SH-SY5Y (cell line): ENCODE measurements around the gene PIGS.

Experiments
- GATA2 ChIP-seq: IDR thresholded peaks from 2 replicates; pipeline ENCODE4 v1.6.1; 2011; ENCODE audit warnings: mild to moderate bottlenecking, low read depth, low read length
- GATA3 ChIP-seq: IDR thresholded peaks from 2 replicates; pipeline ENCODE4 v1.6.1; 2011; ENCODE audit warnings: low read depth, mild to moderate bottlenecking, low read length, moderate library complexity

PIGS gene

GRCh38 chr17:28592260-28592659 lies 20.9 kb upstream of the PIGS start:
- TF ChIP-seq GATA2 (no peak), GATA3 (no peak)

GRCh38 chr17:28585851-28586250 lies 14.5 kb upstream of the PIGS start:
- TF ChIP-seq GATA3 (no peak), GATA2 (no peak)

- TF ChIP-seq GATA2 (no peak), GATA3 (no peak)
Observed at GRCh38 chr17:28584434-28584833, 13.1 kb upstream of the PIGS start.

GRCh38 chr17:28582513-28582912 lies 11.2 kb upstream of the PIGS start:
- TF ChIP-seq GATA2: no peak
- TF ChIP-seq GATA3: no peak

- TF ChIP-seq GATA3 (no peak), GATA2 (no peak)
Observed at GRCh38 chr17:28580959-28581358, 9.6 kb upstream of the PIGS start.

- TF ChIP-seq GATA2 (no peak), GATA3 (no peak)
Observed at GRCh38 chr17:28579526-28579925, 8.2 kb upstream of the PIGS start.

GRCh38 chr17:28578246-28579195 lies 7.2 kb upstream of the PIGS start:
- no peak for TF ChIP-seq GATA3
- TF ChIP-seq GATA2: no peak

GRCh38 chr17:28577466-28577824 lies 6.1 kb upstream of the PIGS start:
- TF ChIP-seq GATA2: no peak
- no peak for TF ChIP-seq GATA3

GRCh38 chr17:28576758-28577465 lies 5.6 kb upstream of the PIGS start, which contains the start of gene ALDOC:
Gene ALDOC, minus strand, starts transcription at chr17:28576895. Its CDS starts 1,363 bp downstream, at chr17:28575532.
- TF ChIP-seq GATA3 (no peak), GATA2 (no peak)

GRCh38 chr17:28575126-28575795 lies 3.9 kb upstream of the PIGS start:
- TF ChIP-seq GATA2 (peak; percentile 68), GATA3 (no peak)

- TF ChIP-seq GATA3: no peak
- TF ChIP-seq GATA2: no peak
Observed at GRCh38 chr17:28574526-28574925, 3.2 kb upstream of the PIGS start.

GRCh38 chr17:28573966-28574480 lies 2.7 kb upstream of the PIGS start:
- no peak for TF ChIP-seq GATA3
- no peak for TF ChIP-seq GATA2

- no peak for TF ChIP-seq GATA3
- no peak for TF ChIP-seq GATA2
Observed at GRCh38 chr17:28573521-28573920, 2.2 kb upstream of the PIGS start.

GRCh38 chr17:28573040-28573380 lies 1.7 kb upstream of the PIGS start:
- no peak for TF ChIP-seq GATA2
- no peak for TF ChIP-seq GATA3
